Neural progenitor cell (in vitro differentiated cells): ENCODE results near the gene SSH3.

Experiments
- CTCF ChIP-seq: fragments of 200-600 bp; sonication (generic); IDR thresholded peaks from 2 replicates; pipeline ENCODE4 v1.5.1; 2017; ENCODE audit warnings: antibody characterized with exemption, mild to moderate bottlenecking
- EZH2 ChIP-seq: fragments of 200-600 bp; sonication (generic); IDR thresholded peaks from 2 replicates; pipeline ENCODE4 v1.6.1; 2017; ENCODE audit warnings: antibody characterized with exemption, mild to moderate bottlenecking, moderate library complexity

DNA sequence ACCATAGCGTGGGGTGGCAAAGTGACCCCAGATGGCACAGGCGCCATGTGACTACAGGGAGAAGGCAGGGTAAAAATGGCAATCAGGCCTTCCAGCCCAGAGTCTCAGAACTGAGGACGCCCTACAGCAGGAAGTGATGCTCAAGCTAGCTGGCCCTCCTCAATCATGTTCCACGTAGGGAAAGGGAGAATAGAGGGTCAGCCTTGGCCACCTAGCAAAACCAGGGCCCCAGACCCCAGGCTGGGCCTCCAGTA is 15.2 kb upstream of the SSH3 start:
- TF ChIP-seq EZH2 (no peak), CTCF (no peak)
